OCI-LY7 (cell line): ENCODE measurements around the gene TM9SF2. TPM values are rescaled to one million over a fixed set of nuclear protein-coding genes. Genes with fewer than 3 reads are reported as not detected.

ENCODE experiments used
- BruUV-seq: library from RNA; stranded (reverse); fragments of 400-500 nt; replicated peaks from 2 replicates; lab custom pipeline; 2021; lab: Mats Ljungman, UMichigan
- CTCF ChIA-PET: fragments of 300-600 bp; sonication (Branson Sonifier 250); formaldehyde crosslinking; loops from one replicate; lab custom pipeline; 2022; ENCODE audit warnings: antibody characterized with exemption; ENCODE audit not compliant: unreplicated experiment; lab: Charles Lee
- POLR2A ChIA-PET: fragments of 300-600 bp; sonication (Branson Sonifier 250); formaldehyde crosslinking; loops from one replicate; lab custom pipeline; 2022; ENCODE audit warnings: antibody characterized with exemption; lab: Charles Lee
- DNase-seq: peaks from one replicate; pipeline ENCODE4 v3.0.0-alpha.2; 2015; ENCODE audit warnings: low spot score
- H2AFZ ChIP-seq: fragments of 200-600 bp; sonication (generic), shearing (Covaris generic); 2 replicates; pipeline ENCODE4 v1.6.1; 2014; ENCODE audit warnings: mild to moderate bottlenecking, antibody characterized with exemption, low read length, moderate library complexity
- H3K27ac ChIP-seq: fragments of 200-600 bp; sonication (generic); 2 replicates; pipeline ENCODE4 v1.5.1; 2014; ENCODE audit warnings: mixed run types, low read depth, mild to moderate bottlenecking, moderate library complexity, low read length, inconsistent platforms; ENCODE audit not compliant: poor library complexity, severe bottlenecking
- H3K36me3 ChIP-seq: fragments of 200-600 bp; sonication (generic); 2 replicates; pipeline ENCODE4 v1.6.1; 2014; ENCODE audit warnings: mild to moderate bottlenecking, antibody characterized with exemption, low read length, moderate library complexity, mixed read lengths; ENCODE audit not compliant: insufficient read depth
- H3K4me1 ChIP-seq: fragments of 200-600 bp; sonication (generic); 2 replicates; pipeline ENCODE4 v1.5.1; 2014; ENCODE audit warnings: mild to moderate bottlenecking, low read length; ENCODE audit not compliant: insufficient read depth, poor library complexity, severe bottlenecking
- H3K4me2 ChIP-seq: fragments of 200-600 bp; sonication (generic); 2 replicates; pipeline ENCODE4 v1.6.1; 2014; ENCODE audit warnings: mild to moderate bottlenecking, low read length
- H3K4me3 ChIP-seq: fragments of 200-600 bp; sonication (generic); 2 replicates; pipeline ENCODE4 v1.5.1; 2014; ENCODE audit warnings: mild to moderate bottlenecking, low read depth, low read length; ENCODE audit not compliant: poor library complexity, severe bottlenecking
- H3K79me2 ChIP-seq: fragments of 200-600 bp; sonication (generic); 2 replicates; pipeline ENCODE4 v1.6.1; 2016; ENCODE audit warnings: low read depth, mild to moderate bottlenecking, low read length, moderate library complexity, mixed read lengths; ENCODE audit not compliant: insufficient read depth
- H3K9me2 ChIP-seq: fragments of 200-600 bp; sonication (generic); 2 replicates; pipeline ENCODE4 v1.6.1; 2016; ENCODE audit warnings: mild to moderate bottlenecking, low read length, mixed read lengths; ENCODE audit not compliant: insufficient read depth
- H3K9me3 ChIP-seq: fragments of 200-600 bp; sonication (generic); 2 replicates; pipeline ENCODE4 v1.6.1; 2014; ENCODE audit warnings: mild to moderate bottlenecking, mixed run types, low read length, mixed read lengths
- H4K20me1 ChIP-seq: fragments of 200-600 bp; sonication (generic); 2 replicates; pipeline ENCODE4 v1.6.1; 2014; ENCODE audit warnings: mild to moderate bottlenecking, antibody characterized with exemption, low read length, moderate library complexity, mixed read lengths; ENCODE audit not compliant: insufficient read depth
- CTCF ChIP-seq: fragments of 200-600 bp; sonication (generic); conservative IDR thresholded peaks from 2 replicates; pipeline ENCODE4 v1.5.1; 2014; ENCODE audit warnings: mild to moderate bottlenecking, antibody characterized with exemption, low read length, moderate library complexity, mixed read lengths
- EZH2phosphoT487 ChIP-seq: fragments of 200-600 bp; sonication (generic); IDR thresholded peaks from 2 replicates; pipeline ENCODE4 v1.6.1; 2018; ENCODE audit warnings: low read depth, borderline replicate concordance, mild to moderate bottlenecking, mixed run types, antibody characterized with exemption, low read length, moderate library complexity, mixed read lengths
- intact Hi-C: fragments of 100-400 bp; cut with micrococcal nuclease; formaldehyde crosslinking; loops from one replicate; pipeline ENCODE4 v1.10.0; 2022; ENCODE audit not compliant: unreplicated experiment
- total RNA-seq, 2 experiments: library from RNA; depleted of rRNA in 1 of 2; stranded (reverse); fragments of >200 nt in 1 of 2; shearing (Covaris generic) in 1 of 2; gene quantifications; 2 replicates each; pipeline ENCODE4 v1.2.3, GENCODE V29; 2014 to 2022

TM9SF2 gene
- total RNA-seq, 2 experiments from 2014 or later, result 17.8 to 27.3 TPM

GRCh38 chr13:99477493-99477892, 23.8 kb upstream of the TM9SF2 start:
- H2AFZ ChIP-seq, result no peak overlapping the region
- H3K79me2 ChIP-seq, result no peaks in the 10 kb centered on the region
- no peaks in the 10 kb centered on the region for H4K20me1 ChIP-seq
- ChIA-PET CTCF (no interaction called here), POLR2A (interaction anchor here (0.5 kb wide), 1 partner anchor 48 kb away, joined by 4 read pairs; no protein-coding TSS in a partner anchor)
- no peak overlapping the region for H3K27ac ChIP-seq
- H3K4me1 ChIP-seq, result no peaks in the 10 kb centered on the region
- BruUV-seq, result no TSS peak
- no peaks in the 10 kb centered on the region for H3K9me2 ChIP-seq
- no peaks in the 10 kb centered on the region for H3K9me3 ChIP-seq
- H3K4me3 ChIP-seq, result no peak overlapping the region
- DNase-seq, result no peak
- intact Hi-C loops, result no loop called here
- H3K36me3 ChIP-seq, result no peaks in the 10 kb centered on the region
- no peak overlapping the region for H3K4me2 ChIP-seq
- TF ChIP-seq EZH2phosphoT487 (no peak), CTCF (no peak)

- no peak overlapping the region for H3K4me2 ChIP-seq
- TF ChIP-seq EZH2phosphoT487 (no peak), CTCF (no peak)
- BruUV-seq, result no TSS peak
- H3K36me3 ChIP-seq, result no peaks in the 10 kb centered on the region
- intact Hi-C loops, result no loop called here
- ChIA-PET CTCF (no interaction called here), POLR2A (interaction anchor here (0.5 kb wide), 1 partner anchor 406 kb away, joined by 3 read pairs; no protein-coding TSS in a partner anchor)
- H3K27ac ChIP-seq, result no peak overlapping the region
- H3K9me3 ChIP-seq, result no peaks in the 10 kb centered on the region
- H3K4me3 ChIP-seq, result no peak overlapping the region
- no peaks in the 10 kb centered on the region for H4K20me1 ChIP-seq
- no peaks in the 10 kb centered on the region for H3K9me2 ChIP-seq
- no peak for DNase-seq
- H3K4me1 ChIP-seq, result no peaks in the 10 kb centered on the region
- H3K79me2 ChIP-seq, result no peaks in the 10 kb centered on the region
- no peak overlapping the region for H2AFZ ChIP-seq
Observed at GRCh38 chr13:99481366-99481765, 19.9 kb upstream of the TM9SF2 start.

- H3K9me3 ChIP-seq, result no peaks in the 10 kb centered on the region
- H4K20me1 ChIP-seq, result no peaks in the 10 kb centered on the region
- intact Hi-C loops, result no loop called here
- H3K4me1 ChIP-seq, result no peaks in the 10 kb centered on the region
- no peak overlapping the region for H3K27ac ChIP-seq
- BruUV-seq, result no TSS peak
- no peak overlapping the region for H3K4me2 ChIP-seq
- TF ChIP-seq EZH2phosphoT487 (no peak), CTCF (no peak)
- H3K9me2 ChIP-seq, result no peaks in the 10 kb centered on the region
- H3K36me3 ChIP-seq, result no peaks in the 10 kb centered on the region
- no peak overlapping the region for H3K4me3 ChIP-seq
- no peaks in the 10 kb centered on the region for H3K79me2 ChIP-seq
- POLR2A ChIA-PET, result no interaction called here
- no peak for DNase-seq
- CTCF ChIA-PET, result no interaction called here
- no peak overlapping the region for H2AFZ ChIP-seq
Observed at GRCh38 chr13:99484473-99484872, 16.8 kb upstream of the TM9SF2 start.
